Fibroblast of mammary gland (primary cell): ENCODE data around the gene RASGRP3.

Experiments
- DNase-seq: peaks from one replicate; pipeline ENCODE4 v3.0.0-alpha.2; 2010; ENCODE audit warnings: low read depth
- H3K4me3 ChIP-seq: 2 replicates; pipeline ENCODE4 v1.5.1; 2011; ENCODE audit warnings: low read depth, mild to moderate bottlenecking, low read length, moderate library complexity; ENCODE audit not compliant: control insufficient read depth
- CTCF ChIP-seq: conservative IDR thresholded peaks from 2 replicates; pipeline ENCODE4 v1.5.1; 2011; ENCODE audit warnings: low read depth, low read length, inconsistent platforms; ENCODE audit not compliant: control insufficient read depth, insufficient read depth

Gene RASGRP3

GRCh38 chr2:33475224-33476130 is 972 bp upstream of the RASGRP3 start:
- TF ChIP-seq CTCF, result peak; percentile 93
- peak; percentile 79 for DNase-seq
- peak overlapping the region; percentile 79 for H3K4me3 ChIP-seq

- TF ChIP-seq CTCF, result no peak
- no peak for DNase-seq
- H3K4me3 ChIP-seq, result peak overlapping the region; percentile 79
Measured at GRCh38 chr2:33476793-33477190, 343 bp downstream of the RASGRP3 start.

GRCh38 chr2:33477473-33478468 is 1.3 kb downstream of the RASGRP3 start:
- TF ChIP-seq CTCF, result no peak
- H3K4me3 ChIP-seq, result no peak overlapping the region
- DNase-seq, result no peak

- DNase-seq, result no peak
- no peak overlapping the region for H3K4me3 ChIP-seq
- TF ChIP-seq CTCF, result no peak
Measured at GRCh38 chr2:33478968-33479731, 2.7 kb downstream of the RASGRP3 start.

- no peak overlapping the region for H3K4me3 ChIP-seq
- TF ChIP-seq CTCF, result no peak
- no peak for DNase-seq
Measured at GRCh38 chr2:33482518-33482917, 6.1 kb downstream of the RASGRP3 start.

- no peak for DNase-seq
- TF ChIP-seq CTCF, result no peak
- H3K4me3 ChIP-seq, result no peak overlapping the region
Measured at GRCh38 chr2:33484042-33484621, 7.7 kb downstream of the RASGRP3 start.
